Measurements from ENCODE around the gene FKTN.

Gene FKTN

GRCh38 chr9:105633411-105633810 is 75.5 kb downstream of the FKTN start:
- Histone ChIP-seq H3K27ac (ENCODE audit: low read length) (no peak overlapping the region), H3K36me3 (ENCODE audit: control insufficient read depth in 2 of 2, insufficient read depth in 2 of 2, low read length in 2 of 2) (peaks cover 7 to 14% of the 10 kb centered on the region in 2 donors), H3K27me3 (ENCODE audit: control insufficient read depth in 1 of 2, insufficient read depth in 2 of 2, low read length in 2 of 2) (no peaks in the 10 kb centered on the region), H3K4me3 (ENCODE audit: low read length in 2 of 2) (no peak overlapping the region), H3K9me3 (ENCODE audit: control insufficient read depth in 2 of 2, low read length in 2 of 2) (no peaks in the 10 kb centered on the region), H3K4me1 (ENCODE audit: control insufficient read depth, insufficient read depth, low read length) (no peaks in the 10 kb centered on the region), H3K9ac (ENCODE audit: low read length in 2 of 2) (no peak overlapping the region)

GRCh38 chr9:105636331-105636730 is 78.4 kb downstream of the FKTN start:
- H3K36me3 ChIP-seq (ENCODE audit: control insufficient read depth in 2 of 2, insufficient read depth in 2 of 2, low read length in 2 of 2), result peaks cover 15 to 17% of the 10 kb centered on the region in 2 donors
- H3K9me3 ChIP-seq (ENCODE audit: control insufficient read depth in 2 of 2, low read length in 2 of 2), result no peaks in the 10 kb centered on the region
- no peaks in the 10 kb centered on the region for H3K27me3 ChIP-seq (ENCODE audit: control insufficient read depth in 1 of 2, insufficient read depth in 2 of 2, low read length in 2 of 2)
- H3K4me3 ChIP-seq (ENCODE audit: low read length in 2 of 2), result no peak overlapping the region
- H3K27ac ChIP-seq (ENCODE audit: low read length), result no peak overlapping the region
- H3K4me1 ChIP-seq (ENCODE audit: control insufficient read depth, insufficient read depth, low read length), result no peaks in the 10 kb centered on the region
- no peak overlapping the region for H3K9ac ChIP-seq (ENCODE audit: low read length in 2 of 2)

GRCh38 chr9:105637787-105638395 is 80.0 kb downstream of the FKTN start:
- Histone ChIP-seq H3K36me3 (ENCODE audit: control insufficient read depth in 2 of 2, insufficient read depth in 2 of 2, low read length in 2 of 2) (peaks cover 15 to 17% of the 10 kb centered on the region in 2 donors), H3K27me3 (ENCODE audit: control insufficient read depth in 1 of 2, insufficient read depth in 2 of 2, low read length in 2 of 2) (no peaks in the 10 kb centered on the region)

GRCh38 chr9:105639936-105640335 is 82.0 kb downstream of the FKTN start:
- H3K4me1 ChIP-seq (ENCODE audit: control insufficient read depth, insufficient read depth, low read length), result no peaks in the 10 kb centered on the region
- H3K27ac ChIP-seq (ENCODE audit: low read length), result no peak overlapping the region
- H3K36me3 ChIP-seq (ENCODE audit: control insufficient read depth in 2 of 2, insufficient read depth in 2 of 2, low read length in 2 of 2), result peaks cover 8 to 11% of the 10 kb centered on the region in 2 donors
- no peak overlapping the region for H3K4me3 ChIP-seq (ENCODE audit: low read length in 2 of 2)
- H3K27me3 ChIP-seq (ENCODE audit: control insufficient read depth in 1 of 2, insufficient read depth in 2 of 2, low read length in 2 of 2), result no peaks in the 10 kb centered on the region
- no peak overlapping the region for H3K9ac ChIP-seq (ENCODE audit: low read length in 2 of 2)
- H3K9me3 ChIP-seq (ENCODE audit: control insufficient read depth in 2 of 2, low read length in 2 of 2), result peaks cover 0 to 2% of the 10 kb centered on the region in 2 donors

More at GRCh38 chr9:105637787-105638395, 80.0 kb downstream of the FKTN start:
- Histone ChIP-seq H3K4me1 (ENCODE audit: control insufficient read depth, insufficient read depth, low read length) (no peaks in the 10 kb centered on the region), H3K27ac (ENCODE audit: low read length) (no peak overlapping the region), H3K9me3 (ENCODE audit: control insufficient read depth in 2 of 2, low read length in 2 of 2) (peaks cover 0 to 2% of the 10 kb centered on the region in 2 donors), H3K4me3 (ENCODE audit: low read length in 2 of 2) (no peak overlapping the region), H3K9ac (ENCODE audit: low read length in 2 of 2) (no peak overlapping the region)

- Histone ChIP-seq H3K9me3 (ENCODE audit: control insufficient read depth in 2 of 2, low read length in 2 of 2) (peaks cover 0 to 2% of the 10 kb centered on the region in 2 donors), H3K36me3 (ENCODE audit: control insufficient read depth in 2 of 2, insufficient read depth in 2 of 2, low read length in 2 of 2) (peaks cover 3 to 7% of the 10 kb centered on the region in 2 donors), H3K4me1 (ENCODE audit: control insufficient read depth, insufficient read depth, low read length) (no peaks in the 10 kb centered on the region), H3K4me3 (ENCODE audit: low read length in 2 of 2) (no peak overlapping the region), H3K27me3 (ENCODE audit: control insufficient read depth in 1 of 2, insufficient read depth in 2 of 2, low read length in 2 of 2) (no peaks in the 10 kb centered on the region), H3K9ac (ENCODE audit: low read length in 2 of 2) (no peak overlapping the region), H3K27ac (ENCODE audit: low read length) (no peak overlapping the region)
Observed at GRCh38 chr9:105643795-105644194, 85.9 kb downstream of the FKTN start.

- Histone ChIP-seq H3K4me1 (ENCODE audit: control insufficient read depth, insufficient read depth, low read length) (no peaks in the 10 kb centered on the region), H3K27ac (ENCODE audit: low read length) (no peak overlapping the region), H3K27me3 (ENCODE audit: control insufficient read depth in 1 of 2, insufficient read depth in 2 of 2, low read length in 2 of 2) (no peaks in the 10 kb centered on the region), H3K36me3 (ENCODE audit: control insufficient read depth in 2 of 2, insufficient read depth in 2 of 2, low read length in 2 of 2) (no peaks in the 10 kb centered on the region), H3K9ac (ENCODE audit: low read length in 2 of 2) (no peak overlapping the region), H3K4me3 (ENCODE audit: low read length in 2 of 2) (no peak overlapping the region), H3K9me3 (ENCODE audit: control insufficient read depth in 2 of 2, low read length in 2 of 2) (peaks cover 0 to 2% of the 10 kb centered on the region in 2 donors)
Observed at GRCh38 chr9:105646879-105647594, 89.1 kb downstream of the FKTN start.

- no peaks in the 10 kb centered on the region for H3K36me3 ChIP-seq (ENCODE audit: control insufficient read depth in 2 of 2, insufficient read depth in 2 of 2, low read length in 2 of 2)
- no peaks in the 10 kb centered on the region for H3K27me3 ChIP-seq (ENCODE audit: control insufficient read depth in 1 of 2, insufficient read depth in 2 of 2, low read length in 2 of 2)
- H3K27ac ChIP-seq (ENCODE audit: low read length), result no peak overlapping the region
Observed at GRCh38 chr9:105647595-105648349, 89.8 kb downstream of the FKTN start.

GRCh38 chr9:105651806-105652205 is 93.9 kb downstream of the FKTN start:
- H3K27ac ChIP-seq (ENCODE audit: low read length), result no peak overlapping the region

More at GRCh38 chr9:105647595-105648349, 89.8 kb downstream of the FKTN start:
- H3K4me1 ChIP-seq (ENCODE audit: control insufficient read depth, insufficient read depth, low read length), result no peaks in the 10 kb centered on the region
- no peak overlapping the region for H3K4me3 ChIP-seq (ENCODE audit: low read length in 2 of 2)
- peaks cover 0 to under 1% of the 10 kb centered on the region in 2 donors for H3K9me3 ChIP-seq (ENCODE audit: control insufficient read depth in 2 of 2, low read length in 2 of 2)
- H3K9ac ChIP-seq (ENCODE audit: low read length in 2 of 2), result no peak overlapping the region

GRCh38 chr9:105656131-105656921 is 98.4 kb downstream of the FKTN start:
- Histone ChIP-seq H3K9ac (ENCODE audit: low read length in 2 of 2) (peak overlapping the region in 1 of 2 donors; percentile 27), H3K36me3 (ENCODE audit: control insufficient read depth in 2 of 2, insufficient read depth in 2 of 2, low read length in 2 of 2) (no peaks in the 10 kb centered on the region), H3K9me3 (ENCODE audit: control insufficient read depth in 2 of 2, low read length in 2 of 2) (no peaks in the 10 kb centered on the region), H3K4me1 (ENCODE audit: control insufficient read depth, insufficient read depth, low read length) (peaks cover 5% of the 10 kb centered on the region), H3K4me3 (ENCODE audit: low read length in 2 of 2) (peak overlapping the region; percentile 66 to 71), H3K27me3 (ENCODE audit: control insufficient read depth in 1 of 2, insufficient read depth in 2 of 2, low read length in 2 of 2) (peaks cover 16 to 26% of the 10 kb centered on the region in 2 donors), H3K27ac (ENCODE audit: low read length) (no peak overlapping the region)

More at GRCh38 chr9:105651806-105652205, 93.9 kb downstream of the FKTN start:
- Histone ChIP-seq H3K4me3 (ENCODE audit: low read length in 2 of 2) (no peak overlapping the region), H3K36me3 (ENCODE audit: control insufficient read depth in 2 of 2, insufficient read depth in 2 of 2, low read length in 2 of 2) (no peaks in the 10 kb centered on the region), H3K9ac (ENCODE audit: low read length in 2 of 2) (no peak overlapping the region), H3K9me3 (ENCODE audit: control insufficient read depth in 2 of 2, low read length in 2 of 2) (no peaks in the 10 kb centered on the region), H3K4me1 (ENCODE audit: control insufficient read depth, insufficient read depth, low read length) (peaks cover 5% of the 10 kb centered on the region), H3K27me3 (ENCODE audit: control insufficient read depth in 1 of 2, insufficient read depth in 2 of 2, low read length in 2 of 2) (peaks cover 5 to 14% of the 10 kb centered on the region in 2 donors)

GRCh38 chr9:105658351-105658750 is 100.4 kb downstream of the FKTN start:
- no peak overlapping the region for H3K4me3 ChIP-seq (ENCODE audit: low read length in 2 of 2)
- no peaks in the 10 kb centered on the region for H3K36me3 ChIP-seq (ENCODE audit: control insufficient read depth in 2 of 2, insufficient read depth in 2 of 2, low read length in 2 of 2)
- H3K27ac ChIP-seq (ENCODE audit: low read length), result no peak overlapping the region
- H3K9ac ChIP-seq (ENCODE audit: low read length in 2 of 2), result no peak overlapping the region
- peaks cover 5% of the 10 kb centered on the region for H3K4me1 ChIP-seq (ENCODE audit: control insufficient read depth, insufficient read depth, low read length)
- peaks cover 16 to 26% of the 10 kb centered on the region in 2 donors for H3K27me3 ChIP-seq (ENCODE audit: control insufficient read depth in 1 of 2, insufficient read depth in 2 of 2, low read length in 2 of 2)
- H3K9me3 ChIP-seq (ENCODE audit: control insufficient read depth in 2 of 2, low read length in 2 of 2), result no peaks in the 10 kb centered on the region

Measured in stomach smooth muscle (tissue), 2 donors.